K562 (cell line): ENCODE measurements around the gene LRFN2.

ENCODE experiments used
- CHD2 ChIP-seq: IDR thresholded peaks from 2 replicates; pipeline ENCODE4 v1.6.1; 2011; ENCODE audit warnings: low read depth, low read length
- E2F3 ChIP-seq: fragments of 250-450 bp; sonication (Bioruptor Pico); IDR thresholded peaks from 2 replicates; pipeline ENCODE4 v1.4.0; 2020; ENCODE audit warnings: mild to moderate bottlenecking
- OTX1 ChIP-seq: fragments of 450-650 bp; formaldehyde crosslinking; IDR thresholded peaks from 2 replicates; pipeline ENCODE4 v1.4.0; 2022; ENCODE audit warnings: mild to moderate bottlenecking
- TCF7 ChIP-seq: sonication (generic); IDR thresholded peaks from 2 replicates; pipeline ENCODE4 v1.6.1; 2016; ENCODE audit warnings: antibody characterized with exemption, borderline replicate concordance
- ZKSCAN1 ChIP-seq: fragments of 150-350 bp; IDR thresholded peaks from 2 replicates; pipeline ENCODE4 v1.6.1; 2016; ENCODE audit warnings: low read depth, low read length
- ZNF431 ChIP-seq: sonication (generic); formaldehyde crosslinking; IDR thresholded peaks from 2 replicates; pipeline ENCODE4 v1.8.0; 2022; ENCODE audit warnings: mild to moderate bottlenecking, missing genetic modification reagents
- TF ChIP-seq, protein P1 (sequence below), 3 experiments: fragments of 200-800 bp in 1 of 3; fragments of 250-450 bp in 1 of 3; fragments of 450-650 bp in 1 of 3; sonication (Bioruptor Pico) in 1 of 3; sonication (Bioruptor generic) in 1 of 3; formaldehyde crosslinking in 1 of 3; IDR thresholded peaks; 2 replicates each; pipeline versions ENCODE4 v1.6.1 to v1.8.0; 2016 to 2022; ENCODE audit warnings: mild to moderate bottlenecking in 2 of 3, missing genetic modification characterization in 2 of 3, missing compliant biosample characterization in 1 of 3, moderate library complexity in 1 of 3
- TF ChIP-seq, protein P2 (sequence below): fragments of 250-450 bp; sonication (Bioruptor Pico); IDR thresholded peaks from 2 replicates; pipeline ENCODE4 v1.5.0; 2020; ENCODE audit warnings: mild to moderate bottlenecking
- TF ChIP-seq, protein P3 (sequence below): sonication (generic); formaldehyde crosslinking; IDR thresholded peaks from 2 replicates; pipeline ENCODE4 v1.9.0; 2022; ENCODE audit warnings: mild to moderate bottlenecking, missing genetic modification reagents
- TF ChIP-seq, protein P4 (sequence below): fragments of 250-450 bp; sonication (Bioruptor Pico); IDR thresholded peaks from 2 replicates; pipeline ENCODE4 v1.8.0; 2021; ENCODE audit warnings: moderate library complexity, mild to moderate bottlenecking, inconsistent platforms
- TF ChIP-seq, protein P5 (sequence below): fragments of 450-650 bp; IDR thresholded peaks from 2 replicates; pipeline ENCODE4 v1.6.1; 2016; ENCODE audit warnings: borderline replicate concordance

DNA sequence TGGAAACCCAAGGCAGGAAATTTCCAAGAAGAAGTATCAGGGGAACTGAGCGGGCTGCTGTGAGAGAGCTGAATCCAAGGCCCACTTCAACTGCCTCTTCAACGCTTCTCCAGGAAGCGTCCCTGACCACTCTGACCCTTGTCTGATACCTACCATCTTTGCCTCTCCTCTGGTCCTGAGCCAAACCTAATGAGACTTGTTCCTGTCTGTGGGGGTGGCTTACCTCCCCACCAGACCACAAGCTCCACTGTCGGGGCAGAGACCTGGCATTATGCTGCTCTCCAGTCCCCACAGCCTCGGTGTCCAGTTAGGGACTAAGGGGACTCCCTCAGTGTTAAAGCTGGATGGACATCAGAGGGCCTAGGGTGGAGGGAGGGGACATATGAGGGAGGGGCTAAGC lies 49.7 kb downstream of the LRFN2 start:
- TF ChIP-seq, protein P1, sequence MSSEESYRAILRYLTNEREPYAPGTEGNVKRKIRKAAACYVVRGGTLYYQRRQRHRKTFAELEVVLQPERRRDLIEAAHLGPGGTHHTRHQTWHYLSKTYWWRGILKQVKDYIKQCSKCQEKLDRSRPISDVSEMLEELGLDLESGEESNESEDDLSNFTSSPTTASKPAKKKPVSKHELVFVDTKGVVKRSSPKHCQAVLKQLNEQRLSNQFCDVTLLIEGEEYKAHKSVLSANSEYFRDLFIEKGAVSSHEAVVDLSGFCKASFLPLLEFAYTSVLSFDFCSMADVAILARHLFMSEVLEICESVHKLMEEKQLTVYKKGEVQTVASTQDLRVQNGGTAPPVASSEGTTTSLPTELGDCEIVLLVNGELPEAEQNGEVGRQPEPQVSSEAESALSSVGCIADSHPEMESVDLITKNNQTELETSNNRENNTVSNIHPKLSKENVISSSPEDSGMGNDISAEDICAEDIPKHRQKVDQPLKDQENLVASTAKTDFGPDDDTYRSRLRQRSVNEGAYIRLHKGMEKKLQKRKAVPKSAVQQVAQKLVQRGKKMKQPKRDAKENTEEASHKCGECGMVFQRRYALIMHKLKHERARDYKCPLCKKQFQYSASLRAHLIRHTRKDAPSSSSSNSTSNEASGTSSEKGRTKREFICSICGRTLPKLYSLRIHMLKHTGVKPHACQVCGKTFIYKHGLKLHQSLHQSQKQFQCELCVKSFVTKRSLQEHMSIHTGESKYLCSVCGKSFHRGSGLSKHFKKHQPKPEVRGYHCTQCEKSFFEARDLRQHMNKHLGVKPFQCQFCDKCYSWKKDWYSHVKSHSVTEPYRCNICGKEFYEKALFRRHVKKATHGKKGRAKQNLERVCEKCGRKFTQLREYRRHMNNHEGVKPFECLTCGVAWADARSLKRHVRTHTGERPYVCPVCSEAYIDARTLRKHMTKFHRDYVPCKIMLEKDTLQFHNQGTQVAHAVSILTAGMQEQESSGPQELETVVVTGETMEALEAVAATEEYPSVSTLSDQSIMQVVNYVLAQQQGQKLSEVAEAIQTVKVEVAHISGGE (CRISPR knock-in tag; IDR thresholded peaks at IDR 0.05), result no peak
- TF ChIP-seq, protein P2, sequence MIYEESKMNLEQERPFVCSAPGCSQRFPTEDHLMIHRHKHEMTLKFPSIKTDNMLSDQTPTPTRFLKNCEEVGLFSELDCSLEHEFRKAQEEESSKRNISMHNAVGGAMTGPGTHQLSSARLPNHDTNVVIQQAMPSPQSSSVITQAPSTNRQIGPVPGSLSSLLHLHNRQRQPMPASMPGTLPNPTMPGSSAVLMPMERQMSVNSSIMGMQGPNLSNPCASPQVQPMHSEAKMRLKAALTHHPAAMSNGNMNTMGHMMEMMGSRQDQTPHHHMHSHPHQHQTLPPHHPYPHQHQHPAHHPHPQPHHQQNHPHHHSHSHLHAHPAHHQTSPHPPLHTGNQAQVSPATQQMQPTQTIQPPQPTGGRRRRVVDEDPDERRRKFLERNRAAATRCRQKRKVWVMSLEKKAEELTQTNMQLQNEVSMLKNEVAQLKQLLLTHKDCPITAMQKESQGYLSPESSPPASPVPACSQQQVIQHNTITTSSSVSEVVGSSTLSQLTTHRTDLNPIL (CRISPR knock-in tag), result no peak
- TF ChIP-seq E2F3 (CRISPR knock-in tag), result no peak
- no peak for TF ChIP-seq CHD2
- no peak for TF ChIP-seq ZKSCAN1
- TF ChIP-seq, protein P3, sequence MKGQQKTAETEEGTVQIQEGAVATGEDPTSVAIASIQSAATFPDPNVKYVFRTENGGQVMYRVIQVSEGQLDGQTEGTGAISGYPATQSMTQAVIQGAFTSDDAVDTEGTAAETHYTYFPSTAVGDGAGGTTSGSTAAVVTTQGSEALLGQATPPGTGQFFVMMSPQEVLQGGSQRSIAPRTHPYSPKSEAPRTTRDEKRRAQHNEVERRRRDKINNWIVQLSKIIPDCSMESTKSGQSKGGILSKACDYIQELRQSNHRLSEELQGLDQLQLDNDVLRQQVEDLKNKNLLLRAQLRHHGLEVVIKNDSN, result no peak
- TF ChIP-seq, protein P4, sequence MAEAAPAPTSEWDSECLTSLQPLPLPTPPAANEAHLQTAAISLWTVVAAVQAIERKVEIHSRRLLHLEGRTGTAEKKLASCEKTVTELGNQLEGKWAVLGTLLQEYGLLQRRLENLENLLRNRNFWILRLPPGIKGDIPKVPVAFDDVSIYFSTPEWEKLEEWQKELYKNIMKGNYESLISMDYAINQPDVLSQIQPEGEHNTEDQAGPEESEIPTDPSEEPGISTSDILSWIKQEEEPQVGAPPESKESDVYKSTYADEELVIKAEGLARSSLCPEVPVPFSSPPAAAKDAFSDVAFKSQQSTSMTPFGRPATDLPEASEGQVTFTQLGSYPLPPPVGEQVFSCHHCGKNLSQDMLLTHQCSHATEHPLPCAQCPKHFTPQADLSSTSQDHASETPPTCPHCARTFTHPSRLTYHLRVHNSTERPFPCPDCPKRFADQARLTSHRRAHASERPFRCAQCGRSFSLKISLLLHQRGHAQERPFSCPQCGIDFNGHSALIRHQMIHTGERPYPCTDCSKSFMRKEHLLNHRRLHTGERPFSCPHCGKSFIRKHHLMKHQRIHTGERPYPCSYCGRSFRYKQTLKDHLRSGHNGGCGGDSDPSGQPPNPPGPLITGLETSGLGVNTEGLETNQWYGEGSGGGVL (CRISPR knock-in tag), result no peak
- TF ChIP-seq, protein P5, sequence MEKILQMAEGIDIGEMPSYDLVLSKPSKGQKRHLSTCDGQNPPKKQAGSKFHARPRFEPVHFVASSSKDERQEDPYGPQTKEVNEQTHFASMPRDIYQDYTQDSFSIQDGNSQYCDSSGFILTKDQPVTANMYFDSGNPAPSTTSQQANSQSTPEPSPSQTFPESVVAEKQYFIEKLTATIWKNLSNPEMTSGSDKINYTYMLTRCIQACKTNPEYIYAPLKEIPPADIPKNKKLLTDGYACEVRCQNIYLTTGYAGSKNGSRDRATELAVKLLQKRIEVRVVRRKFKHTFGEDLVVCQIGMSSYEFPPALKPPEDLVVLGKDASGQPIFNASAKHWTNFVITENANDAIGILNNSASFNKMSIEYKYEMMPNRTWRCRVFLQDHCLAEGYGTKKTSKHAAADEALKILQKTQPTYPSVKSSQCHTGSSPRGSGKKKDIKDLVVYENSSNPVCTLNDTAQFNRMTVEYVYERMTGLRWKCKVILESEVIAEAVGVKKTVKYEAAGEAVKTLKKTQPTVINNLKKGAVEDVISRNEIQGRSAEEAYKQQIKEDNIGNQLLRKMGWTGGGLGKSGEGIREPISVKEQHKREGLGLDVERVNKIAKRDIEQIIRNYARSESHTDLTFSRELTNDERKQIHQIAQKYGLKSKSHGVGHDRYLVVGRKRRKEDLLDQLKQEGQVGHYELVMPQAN, result no peak
- TF ChIP-seq TCF7, result no peak
- no peak for TF ChIP-seq OTX1
- TF ChIP-seq ZNF431 (CRISPR knock-in tag), result no peak
